ENCODE results near the gene MED28. TPM values are rescaled to one million over a fixed set of nuclear protein-coding genes. Genes with fewer than 3 reads are reported as not detected.
A peak's percentile ranks its signal among the peaks of the same experiment; 100 is the strongest.

Gene MED28
- total RNA-seq, 2 experiments from 2014 or later = 50.5 to 64.7 TPM

GRCh38 chr4:17636341-17636695, 21.9 kb downstream of the MED28 start:
- intact Hi-C loops (cut with DNase I, micrococcal nuclease) = loop anchor here (1.0 to 10.0 kb wide), 4 partner anchors 39 to 292 kb away; partner anchors contain the start of genes DCAF16 (in 1 of the 2) and NCAPG (in 1 of the 2)
- Mint-ChIP-seq H3K4me3 (no peak overlapping the region), H3K4me1 (ENCODE audit: low read depth) (no peaks in the 10 kb centered on the region)

GRCh38 chr4:17636696-17637622, 22.5 kb downstream of the MED28 start:
- ChIA-PET CTCF (interaction anchor here (1.4 to 2.4 kb wide), 4 partner anchors 10 to 90 kb away, joined by 4 to 10 read pairs (median 6); partner anchors contain the start of gene MED28), POLR2A (interaction anchor here (0.9 to 1.5 kb wide), 3 partner anchors 23 to 88 kb away, joined by 3 read pairs; partner anchors contain the start of gene MED28)
- Histone ChIP-seq H3K36me3 (ENCODE audit: insufficient read depth, low read length) (peaks cover 35% of the 10 kb centered on the region), H3K27ac (ENCODE audit: low read depth in 1 of 2, low read length in 2 of 2) (no peak overlapping the region), H3K4me3 (ENCODE audit: low read length) (no peak overlapping the region), H3K27me3 (ENCODE audit: control insufficient read depth in 1 of 2, insufficient read depth in 2 of 2, low read length in 2 of 2) (no peaks in the 10 kb centered on the region), H3K9me3 (ENCODE audit: control insufficient read depth in 1 of 2, insufficient read depth in 1 of 2, low read length in 2 of 2) (no peaks in the 10 kb centered on the region), H3K4me1 (ENCODE audit: insufficient read depth, low read length) (peaks cover 8% of the 10 kb centered on the region)
- intact Hi-C loops (cut with DNase I, micrococcal nuclease) = loop anchor here (1.0 to 10.0 kb wide), 5 partner anchors 40 to 292 kb away; partner anchors contain the start of genes DCAF16 (in 1 of the 2) and NCAPG (in 1 of the 2)
- peaks cover 41% of the 10 kb centered on the region for H3K36me3 Mint-ChIP-seq (ENCODE audit: low read depth)
- H3K9me3 Mint-ChIP-seq = no peaks in the 10 kb centered on the region
- no peaks in the 10 kb centered on the region for H3K4me1 Mint-ChIP-seq (ENCODE audit: low read depth)
- ATAC-seq (ENCODE audit: poor library complexity) (peak; percentile 83), DNase-seq (peak; percentile 52 to 81 (median 62))
- no peak overlapping the region for H3K4me3 Mint-ChIP-seq
- peak; percentile 93 for TF ChIP-seq CTCF (IDR thresholded peaks at IDR 0.05)
- H3K27ac Mint-ChIP-seq = no peak overlapping the region
- H3K27me3 Mint-ChIP-seq = no peaks in the 10 kb centered on the region

More at GRCh38 chr4:17636341-17636695, 21.9 kb downstream of the MED28 start:
- Histone ChIP-seq H3K27me3 (ENCODE audit: control insufficient read depth in 1 of 2, insufficient read depth in 2 of 2, low read length in 2 of 2) (no peaks in the 10 kb centered on the region), H3K4me3 (ENCODE audit: low read length) (no peak overlapping the region), H3K27ac (ENCODE audit: low read depth in 1 of 2, low read length in 2 of 2) (no peak overlapping the region), H3K9me3 (ENCODE audit: control insufficient read depth in 1 of 2, insufficient read depth in 1 of 2, low read length in 2 of 2) (no peaks in the 10 kb centered on the region), H3K4me1 (ENCODE audit: insufficient read depth, low read length) (peaks cover 8% of the 10 kb centered on the region), H3K36me3 (ENCODE audit: insufficient read depth, low read length) (peaks cover 42% of the 10 kb centered on the region)
- H3K9me3 Mint-ChIP-seq = no peaks in the 10 kb centered on the region
- H3K27me3 Mint-ChIP-seq = no peaks in the 10 kb centered on the region
- H3K27ac Mint-ChIP-seq = no peak overlapping the region
- ChIA-PET POLR2A (interaction anchor here (0.9 to 1.5 kb wide), 3 partner anchors 22 to 88 kb away, joined by 3 read pairs; partner anchors contain the start of gene MED28), CTCF (interaction anchor here (1.4 to 2.4 kb wide), 4 partner anchors 22 to 89 kb away, joined by 3 to 10 read pairs (median 6); partner anchors contain the start of gene MED28)
- no peak for TF ChIP-seq CTCF (IDR thresholded peaks at IDR 0.05)
- ATAC-seq (ENCODE audit: poor library complexity) (no peak), DNase-seq (no peak)
- peaks cover 47% of the 10 kb centered on the region for H3K36me3 Mint-ChIP-seq (ENCODE audit: low read depth)

DNA sequence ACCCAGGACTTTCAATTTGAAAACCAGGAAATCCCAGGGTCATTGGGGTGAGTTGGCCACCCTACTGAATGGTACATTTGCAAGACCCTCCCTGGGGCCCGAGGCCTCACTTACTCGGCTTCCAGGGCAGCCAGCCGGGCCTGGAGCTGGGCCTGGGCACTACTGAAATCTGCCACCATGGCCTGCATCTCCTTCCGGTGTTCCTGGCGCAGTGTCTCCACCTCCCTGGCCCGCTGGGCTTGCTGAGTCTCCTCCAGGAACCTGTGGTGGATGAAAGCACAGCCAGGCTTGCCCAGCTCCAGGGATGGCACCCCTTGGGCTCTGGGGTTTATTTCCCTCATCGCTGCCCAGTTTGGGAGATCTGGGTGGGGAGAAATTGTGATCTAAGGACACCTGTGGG, 24.7 kb downstream of the MED28 start:
- DNase-seq = no peak
- no peak for ATAC-seq (ENCODE audit: poor library complexity)
- H3K36me3 ChIP-seq (ENCODE audit: insufficient read depth, low read length) = peaks cover 15% of the 10 kb centered on the region
- H3K27me3 Mint-ChIP-seq = no peaks in the 10 kb centered on the region
- H3K9me3 ChIP-seq (ENCODE audit: control insufficient read depth in 1 of 2, insufficient read depth in 1 of 2, low read length in 2 of 2) = peaks cover 0 to 8% of the 10 kb centered on the region in 2 experiments
- no peaks in the 10 kb centered on the region for H3K9me3 Mint-ChIP-seq
- H3K4me1 ChIP-seq (ENCODE audit: insufficient read depth, low read length) = peaks cover 8% of the 10 kb centered on the region
- H3K27ac ChIP-seq (ENCODE audit: low read depth in 1 of 2, low read length in 2 of 2) = no peak overlapping the region
- H3K27me3 ChIP-seq (ENCODE audit: control insufficient read depth in 1 of 2, insufficient read depth in 2 of 2, low read length in 2 of 2) = no peaks in the 10 kb centered on the region
- no peak overlapping the region for H3K4me3 Mint-ChIP-seq
- H3K4me3 ChIP-seq (ENCODE audit: low read length) = no peak overlapping the region
- CTCF ChIA-PET = no interaction called here
- no peak for TF ChIP-seq CTCF (IDR thresholded peaks at IDR 0.05)
- no peak overlapping the region for H3K27ac Mint-ChIP-seq
- intact Hi-C loops (cut with DNase I, micrococcal nuclease) = loop anchor here in 1 of 2 experiments (5.0 to 10.0 kb wide), 3 partner anchors 42 to 294 kb away; partner anchors contain the start of genes DCAF16 and NCAPG
- H3K36me3 Mint-ChIP-seq (ENCODE audit: low read depth) = peaks cover 26% of the 10 kb centered on the region
- POLR2A ChIA-PET = no interaction called here
- no peaks in the 10 kb centered on the region for H3K4me1 Mint-ChIP-seq (ENCODE audit: low read depth)
